ENCODE measurements around the gene CH25H. TPM values are rescaled to one million over a fixed set of nuclear protein-coding genes. Genes with fewer than 3 reads are reported as not detected.

CH25H gene
- total and polyA plus RNA-seq, 10 of the 15 experiments (the other 5 are each of a cell fraction or from before 2014, with no cell fraction given), result not detected

GRCh38 chr10:89228962-89229361, 21.8 kb upstream of the CH25H start:
- H3K27me3 ChIP-seq (replicated peaks in 1 of 2; ENCODE audit: control insufficient read depth in 2 of 2, insufficient read depth in 2 of 2, low read length in 1 of 2), result no peaks in the 10 kb centered on the region
- ChIA-PET CTCF (interaction anchor here (2.5 kb wide), 1 partner anchor 11 kb away, joined by 22 read pairs; no protein-coding TSS in a partner anchor), SMC1A (ENCODE audit: uncharacterized antibody, unreplicated experiment) (interaction anchor here (1.2 kb wide), 1 partner anchor 15 kb away, joined by 7 read pairs; no protein-coding TSS in a partner anchor), RAD21 (ENCODE audit: unreplicated experiment) (no interaction called here), POLR2A (no interaction called here)
- no peak overlapping the region for H2AFZ ChIP-seq (ENCODE audit: control insufficient read depth, low read depth, low read length)
- FAIRE-seq, result no peak
- no peaks in the 10 kb centered on the region; the same call in 2 of the 3 replicates for H3K9me3 ChIP-seq (replicated peaks; ENCODE audit: control insufficient read depth, insufficient read depth, low read length)
- BruUV-seq (replicated peaks), result no TSS peak
- no peak for ATAC-seq
- H3K9ac ChIP-seq (ENCODE audit: control insufficient read depth, insufficient read depth, low read length), result no peak overlapping the region
- H3K4me1 ChIP-seq (ENCODE audit: control insufficient read depth, insufficient read depth, low read length), result no peaks in the 10 kb centered on the region
- no peaks in the 10 kb centered on the region for H3K79me2 ChIP-seq (ENCODE audit: control insufficient read depth, insufficient read depth, low read length)
- DNase-seq (ENCODE audit: low read depth, low spot score), result no peak
- in situ Hi-C loops (cut with MboI) (no loop called here), intact Hi-C loops (cut with micrococcal nuclease; ENCODE audit: unreplicated experiment) (no loop called here)
- no peak overlapping the region for H3K27ac ChIP-seq (ENCODE audit: control insufficient read depth, insufficient read depth)
- no peaks in the 10 kb centered on the region for H4K20me1 ChIP-seq (ENCODE audit: control insufficient read depth, insufficient read depth)
- no peak overlapping the region for H3K4me2 ChIP-seq (ENCODE audit: control insufficient read depth, insufficient read depth)
- peaks cover 0 to 2% of the 10 kb centered on the region in 2 experiments; a peak in 3 of 4 replicates for H3K36me3 ChIP-seq (ENCODE audit: control insufficient read depth in 2 of 2, insufficient read depth in 2 of 2, low read length in 1 of 2)
- TF ChIP-seq MEF2B (IDR thresholded peaks at IDR 0.05; ENCODE audit: partially characterized antibody, poor library complexity, severe bottlenecking) (no peak), TCF3 (IDR thresholded peaks at IDR 0.05; ENCODE audit: borderline replicate concordance, insufficient read depth, low read depth, low read length) (no peak), IRF3 (IDR thresholded peaks at IDR 0.05) (no peak)
- no peak overlapping the region for H3K4me3 ChIP-seq

- no peaks in the 10 kb centered on the region; the same call in 2 of the 3 replicates for H3K9me3 ChIP-seq (replicated peaks; ENCODE audit: control insufficient read depth, insufficient read depth, low read length)
- H3K9ac ChIP-seq (ENCODE audit: control insufficient read depth, insufficient read depth, low read length), result no peak overlapping the region
- no peaks in the 10 kb centered on the region for H3K79me2 ChIP-seq (ENCODE audit: control insufficient read depth, insufficient read depth, low read length)
- no peaks in the 10 kb centered on the region for H4K20me1 ChIP-seq (ENCODE audit: control insufficient read depth, insufficient read depth)
- H3K4me1 ChIP-seq (ENCODE audit: control insufficient read depth, insufficient read depth, low read length), result no peaks in the 10 kb centered on the region
- H3K36me3 ChIP-seq (ENCODE audit: control insufficient read depth in 2 of 2, insufficient read depth in 2 of 2, low read length in 1 of 2), result peaks cover 0 to 2% of the 10 kb centered on the region in 2 experiments; a peak in 3 of 4 replicates
- H3K4me3 ChIP-seq, result no peak overlapping the region
- in situ Hi-C loops (cut with MboI) (no loop called here), intact Hi-C loops (cut with micrococcal nuclease; ENCODE audit: unreplicated experiment) (no loop called here)
- no peak for ATAC-seq
- H3K4me2 ChIP-seq (ENCODE audit: control insufficient read depth, insufficient read depth), result no peak overlapping the region
- CTCF ChIA-PET, result no interaction called here
- no peak overlapping the region for H2AFZ ChIP-seq (ENCODE audit: control insufficient read depth, low read depth, low read length)
- TF ChIP-seq MEF2B (IDR thresholded peaks at IDR 0.05; ENCODE audit: partially characterized antibody, poor library complexity, severe bottlenecking), result no peak
- no peak for TF ChIP-seq KDM1A (IDR thresholded peaks at IDR 0.05; ENCODE audit: borderline replicate concordance)
- TF ChIP-seq ZNF274 (IDR thresholded peaks at IDR 0.05; ENCODE audit: insufficient read depth, insufficient read length), result no peak
- TF ChIP-seq E2F8 (IDR thresholded peaks at IDR 0.05; ENCODE audit: low read depth, partially characterized antibody), result no peak
- RAD21 ChIA-PET (ENCODE audit: unreplicated experiment), result interaction anchor here (1.5 kb wide), 1 partner anchor 11 kb away, joined by 3 read pairs; no protein-coding TSS in a partner anchor
- POLR2A ChIA-PET, result no interaction called here
- SMC1A ChIA-PET (ENCODE audit: uncharacterized antibody, unreplicated experiment), result no interaction called here
- 94% methylated on average over 3 of the region's 3 CpGs for WGBS (ENCODE audit: insufficient coverage, insufficient replicate concordance, low lambda C conversion rate, missing lambda C conversion rate)
- BruUV-seq (replicated peaks), result no TSS peak
- DNase-seq (ENCODE audit: low read depth, low spot score), result no peak
- no peak for FAIRE-seq
- no peak overlapping the region for H3K27ac ChIP-seq (ENCODE audit: control insufficient read depth, insufficient read depth)
- H3K27me3 ChIP-seq (replicated peaks in 1 of 2; ENCODE audit: control insufficient read depth in 2 of 2, insufficient read depth in 2 of 2, low read length in 1 of 2), result no peaks in the 10 kb centered on the region
These were observed 21.0 kb upstream of the CH25H start for GRCh38 chr10:89228146-89228545.
